GM12875 (cell line): ENCODE measurements around the gene BMP7.

Experiments used
- H3K4me3 ChIP-seq: one replicate; pipeline ENCODE4 v1.5.1; 2011; ENCODE audit warnings: low read depth, low read length, control low read depth
- TF ChIP-seq, protein P1 (sequence below): IDR thresholded peaks from 2 replicates; pipeline ENCODE4 v1.5.1; 2011; ENCODE audit warnings: low read depth, mild to moderate bottlenecking, control low read depth, inconsistent platforms, low read length, moderate library complexity, borderline replicate concordance; ENCODE audit not compliant: insufficient read depth

BMP7 gene

DNA sequence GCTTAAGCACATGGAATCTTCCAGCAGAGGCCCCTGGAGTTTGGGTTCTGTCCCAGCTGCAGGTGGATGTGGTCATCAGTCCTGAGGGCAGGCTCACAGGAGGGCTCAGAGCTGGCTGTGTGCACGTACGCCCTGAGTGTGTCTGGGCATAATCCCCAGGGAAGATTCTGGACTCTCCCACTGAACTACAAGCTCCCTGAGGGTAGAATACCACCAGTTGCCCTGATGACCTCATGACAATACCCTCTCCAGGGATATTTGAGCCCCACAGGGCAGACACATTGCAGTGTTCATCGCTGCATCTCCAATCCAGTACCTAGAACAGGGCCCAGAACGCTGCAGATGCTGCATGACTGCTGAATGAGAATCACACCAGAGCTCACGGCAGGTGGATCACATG is 92.5 kb downstream of the BMP7 start:
- TF ChIP-seq, protein P1, sequence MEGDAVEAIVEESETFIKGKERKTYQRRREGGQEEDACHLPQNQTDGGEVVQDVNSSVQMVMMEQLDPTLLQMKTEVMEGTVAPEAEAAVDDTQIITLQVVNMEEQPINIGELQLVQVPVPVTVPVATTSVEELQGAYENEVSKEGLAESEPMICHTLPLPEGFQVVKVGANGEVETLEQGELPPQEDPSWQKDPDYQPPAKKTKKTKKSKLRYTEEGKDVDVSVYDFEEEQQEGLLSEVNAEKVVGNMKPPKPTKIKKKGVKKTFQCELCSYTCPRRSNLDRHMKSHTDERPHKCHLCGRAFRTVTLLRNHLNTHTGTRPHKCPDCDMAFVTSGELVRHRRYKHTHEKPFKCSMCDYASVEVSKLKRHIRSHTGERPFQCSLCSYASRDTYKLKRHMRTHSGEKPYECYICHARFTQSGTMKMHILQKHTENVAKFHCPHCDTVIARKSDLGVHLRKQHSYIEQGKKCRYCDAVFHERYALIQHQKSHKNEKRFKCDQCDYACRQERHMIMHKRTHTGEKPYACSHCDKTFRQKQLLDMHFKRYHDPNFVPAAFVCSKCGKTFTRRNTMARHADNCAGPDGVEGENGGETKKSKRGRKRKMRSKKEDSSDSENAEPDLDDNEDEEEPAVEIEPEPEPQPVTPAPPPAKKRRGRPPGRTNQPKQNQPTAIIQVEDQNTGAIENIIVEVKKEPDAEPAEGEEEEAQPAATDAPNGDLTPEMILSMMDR = no peak

DNA sequence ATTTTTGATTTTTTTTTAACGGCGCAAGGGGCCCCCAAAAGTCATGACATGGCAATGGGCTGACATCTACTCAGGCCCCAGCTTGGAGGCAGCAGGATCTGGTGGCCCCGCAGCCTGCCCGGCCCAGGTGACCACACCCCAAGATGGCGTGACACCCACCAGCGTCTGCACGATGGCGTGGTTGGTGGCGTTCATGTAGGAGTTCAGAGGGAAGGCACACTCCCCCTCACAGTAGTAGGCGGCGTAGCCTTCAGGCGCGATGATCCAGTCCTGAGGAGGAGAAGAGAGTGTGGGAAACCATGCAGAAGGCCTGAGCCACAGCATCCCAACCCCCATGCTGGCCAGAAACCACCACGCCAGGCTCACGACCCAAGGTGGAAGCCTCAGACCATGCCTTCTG is 93.4 kb downstream of the BMP7 start:
- H3K4me3 ChIP-seq = no peak overlapping the region
- TF ChIP-seq, protein P1 = no peak

More for the DNA sequence above, 92.5 kb downstream of the BMP7 start:
- no peak overlapping the region for H3K4me3 ChIP-seq

DNA sequence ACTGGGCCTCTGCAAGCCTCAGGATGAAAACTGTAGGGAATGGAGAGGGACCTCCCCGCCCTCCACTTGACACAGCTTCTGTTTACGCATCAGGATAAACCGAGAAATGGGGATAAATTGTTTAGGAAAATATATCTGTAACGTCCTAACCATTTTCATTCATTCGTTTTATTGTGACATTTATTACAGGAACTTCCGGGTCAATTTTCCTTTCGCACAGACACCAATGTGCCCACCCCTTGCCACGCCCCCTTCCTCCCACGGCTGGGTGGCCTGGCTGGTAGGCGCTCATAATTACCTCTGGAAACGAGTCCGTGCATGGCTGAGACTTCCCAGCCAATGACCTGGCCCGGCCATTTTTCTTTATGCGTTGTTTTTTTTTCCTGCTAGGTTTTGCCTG is 96.1 kb downstream of the BMP7 start:
- no peak overlapping the region for H3K4me3 ChIP-seq
- TF ChIP-seq, protein P1 = no peak

DNA sequence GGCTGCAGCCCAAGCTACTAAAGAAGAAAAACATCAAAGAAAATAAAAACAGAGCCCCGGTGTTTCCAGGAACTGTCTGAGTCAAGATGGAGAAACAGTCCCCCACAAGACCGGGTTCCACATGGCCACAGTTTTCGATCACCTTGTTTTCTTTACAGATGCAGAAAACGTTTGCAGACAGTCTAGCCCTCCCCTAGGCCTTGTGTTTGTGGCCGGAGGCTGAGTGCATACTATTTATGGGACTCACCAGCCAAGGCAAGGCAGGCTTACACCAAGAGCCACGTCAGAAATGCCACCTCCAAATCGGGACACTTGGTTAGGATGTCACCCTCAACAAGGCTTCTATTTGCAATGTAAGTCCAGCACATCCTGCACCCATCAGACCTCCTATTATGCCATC is 97.3 kb downstream of the BMP7 start:
- H3K4me3 ChIP-seq = no peak overlapping the region
- TF ChIP-seq, protein P1 = no peak

DNA sequence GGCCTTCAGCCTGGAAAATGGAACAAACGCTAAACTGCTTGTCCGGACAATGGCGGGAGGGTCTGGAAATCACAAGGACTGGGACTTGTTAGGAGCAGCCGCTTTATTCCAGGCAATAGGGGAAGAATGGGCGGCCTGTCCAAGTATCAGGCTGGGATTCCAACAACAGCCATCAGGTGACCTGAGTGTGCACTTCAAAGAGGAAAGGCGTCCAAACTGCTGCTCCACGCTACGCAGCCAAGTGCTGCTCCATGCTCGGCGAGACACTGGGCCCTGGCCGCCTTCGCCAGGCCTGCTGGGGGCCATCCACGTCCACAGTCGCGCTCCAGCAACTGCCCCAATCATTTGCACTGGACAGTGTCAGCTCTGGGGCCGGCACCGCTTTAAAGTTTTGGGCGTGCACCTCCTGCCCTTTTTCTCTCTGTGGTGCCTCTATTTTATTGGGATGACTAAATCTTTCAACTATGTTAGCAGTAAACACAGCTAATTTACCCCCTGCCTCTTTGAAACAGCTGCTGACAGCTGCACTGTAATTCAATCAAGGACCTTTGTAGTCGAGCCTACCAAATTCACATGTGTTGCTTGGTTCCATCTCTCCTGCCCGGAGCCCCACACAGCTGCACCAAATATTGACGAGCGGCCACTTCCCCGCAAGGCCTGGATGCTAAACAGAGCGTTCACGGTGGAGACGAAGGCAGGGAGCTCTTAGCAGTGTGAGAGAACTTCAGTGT is 98.3 kb downstream of the BMP7 start:
- TF ChIP-seq, protein P1 = no peak
- H3K4me3 ChIP-seq = no peak overlapping the region

DNA sequence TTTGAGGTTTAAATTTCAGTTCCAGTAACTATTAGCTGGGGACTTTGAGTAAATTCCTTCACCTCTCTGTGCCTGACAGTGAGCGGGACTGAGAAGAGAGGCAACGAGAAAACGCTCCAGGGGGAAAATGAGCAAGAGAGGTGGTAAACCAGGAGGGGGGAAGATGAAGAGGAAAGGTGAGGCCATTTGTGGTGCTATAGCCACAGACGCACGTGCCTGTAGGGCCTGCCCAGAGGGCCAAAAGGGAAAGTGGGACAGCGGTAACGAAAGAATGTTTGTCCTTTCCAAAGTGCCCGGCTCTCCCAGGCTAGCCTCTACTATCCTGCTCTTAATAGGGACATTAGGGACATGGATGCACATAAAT is 99.2 kb downstream of the BMP7 start:
- no peak overlapping the region for H3K4me3 ChIP-seq
- TF ChIP-seq, protein P1 = no peak

DNA sequence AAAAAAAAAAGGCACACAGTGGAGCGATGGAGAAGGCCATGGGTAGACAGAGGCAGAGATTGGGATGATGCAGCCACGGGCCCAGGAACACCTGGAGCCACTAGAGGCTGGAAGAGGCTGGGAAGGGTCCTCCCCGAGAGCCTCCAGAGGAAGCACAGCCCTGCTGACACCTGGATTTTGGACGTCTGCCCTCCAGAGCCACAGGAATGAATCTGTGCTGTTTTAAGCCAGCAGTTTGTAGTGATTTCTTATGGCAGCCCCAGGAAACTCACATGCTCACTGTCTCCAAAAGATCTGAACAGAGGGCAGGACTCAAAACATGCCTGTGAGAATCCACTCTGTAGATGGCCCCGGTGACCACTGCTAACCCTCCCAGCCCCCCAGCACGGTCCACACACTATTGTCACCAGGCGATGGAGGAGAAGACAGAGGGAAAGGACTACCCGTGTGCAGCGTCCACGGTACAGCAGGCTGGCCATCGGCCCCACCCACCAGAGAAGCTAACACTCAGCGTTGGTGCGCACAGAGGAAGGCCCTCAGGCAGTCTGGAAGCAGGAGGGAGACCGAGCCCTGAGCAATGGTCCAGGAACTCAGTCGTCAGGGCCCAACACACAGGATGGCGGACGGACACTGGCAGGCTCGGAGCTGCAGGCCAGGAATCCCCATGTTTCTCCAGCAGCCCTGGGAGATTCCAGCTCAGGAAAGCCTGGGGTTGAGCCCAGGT is 99.7 kb downstream of the BMP7 start:
- TF ChIP-seq, protein P1 = no peak
- H3K4me3 ChIP-seq = no peak overlapping the region
